Kidney (tissue), 14 donors: ENCODE data around the gene PPP6R2. TPM values are rescaled to one million over a fixed set of nuclear protein-coding genes. Genes with fewer than 3 reads are reported as not detected.

Experiments
- DNase-seq, 5 donors: peaks; one replicate each; pipeline ENCODE4 v3.0.0-alpha.2; 2013 to 2020
- FAIRE-seq: peaks from 2 replicates; lab custom pipeline; 2012; peaks lifted over from hg19 to GRCh38; lab: Jason Lieb, UNC
- H3K27ac ChIP-seq, 2 donors: one replicate each; pipeline ENCODE4 v1.7.0; 2013; ENCODE audit warnings: low read depth in 2 of 2, low read length in 2 of 2, inconsistent platforms in 1 of 2
- H3K27me3 ChIP-seq: one replicate; pipeline ENCODE4 v1.7.1; 2013; ENCODE audit warnings: low read length, inconsistent platforms; ENCODE audit not compliant: control insufficient read depth, insufficient read depth
- H3K36me3 ChIP-seq, 3 donors: one replicate each; pipeline versions ENCODE4 v1.7.0 to v1.7.1; 2013; ENCODE audit warnings: low read length in 3 of 3, control low read depth in 1 of 3, inconsistent platforms in 1 of 3; ENCODE audit not compliant: insufficient read depth in 3 of 3, control insufficient read depth in 2 of 3
- H3K4me1 ChIP-seq, 3 donors: one replicate each; pipeline versions ENCODE4 v1.7.0 to v1.7.1; 2013; ENCODE audit warnings: low read length in 3 of 3, inconsistent platforms in 1 of 3, low read depth in 1 of 3; ENCODE audit not compliant: control insufficient read depth in 2 of 3, insufficient read depth in 2 of 3
- H3K4me3 ChIP-seq, 3 donors: one replicate each; pipeline versions ENCODE4 v1.7.0 to v1.8.1; 2013; ENCODE audit warnings: low read length in 3 of 3, control low read depth in 1 of 3, inconsistent platforms in 1 of 3
- H3K9ac ChIP-seq, 3 donors: one replicate each; pipeline versions ENCODE4 v1.7.0 to v1.7.1; 2013; ENCODE audit warnings: low read length in 3 of 3, control low read depth in 1 of 3, inconsistent platforms in 1 of 3
- H3K9me3 ChIP-seq, 3 donors: one replicate each; pipeline versions ENCODE4 v1.7.0 to v1.7.1; 2013; ENCODE audit warnings: low read length in 3 of 3, control low read depth in 1 of 3, inconsistent platforms in 1 of 3; ENCODE audit not compliant: control insufficient read depth in 2 of 3, insufficient read depth in 1 of 3
- intact Hi-C: fragments of 100-400 bp; cut with DNase I; formaldehyde crosslinking; loops from one replicate; pipeline ENCODE4 v1.11.1; 2022
- polyA plus RNA-seq: library from polyadenylated mRNA; stranded (reverse); fragments of 350-450 nt; fragmentation: Illumina TruSeq; extraction: RNeasy Lipid Tissue Mini Kit (QIAGEN cat#74804); gene quantifications from one replicate; pipeline ENCODE4 v1.2.3, GENCODE V29; 2014; ENCODE audit warnings: low read depth, low replicate concordance; ENCODE audit not compliant: insufficient read depth
- total RNA-seq: library from RNA; stranded (reverse); fragmentation: NEBNext Ultra II Directional; extraction: Animal tissue kit (Norgen Biotek cat#: 25700); gene quantifications from one replicate; pipeline ENCODE4 v1.2.1, GENCODE V29; 2021
- TF ChIP-seq, protein P1 (sequence below): IDR thresholded peaks from 3 replicates; pipeline ENCODE4 v1.5.1; 2012; ENCODE audit warnings: mild to moderate bottlenecking, moderate library complexity, borderline replicate concordance; ENCODE audit not compliant: insufficient read depth; ENCODE audit errors: extremely low read depth
- donor health status: control.
- donor health status: control.
- donor health status: control.
- donor health status: control.
- donor health status: control.
- donor health status: DM: yes; HTN: yes; CAD: no.
- donor health status: Normal renal cell carcinoma (clear cell type).

PPP6R2 gene
- total and polyA plus RNA-seq, 2 donors from 2014 or later = 39.4 to 53.8 TPM

- intact Hi-C loops = no loop called here
- FAIRE-seq = no peak
- H3K27me3 ChIP-seq = no peaks in the 10 kb centered on the region
- H3K9ac ChIP-seq = no peak overlapping the region
- H3K4me3 ChIP-seq = no peak overlapping the region
- TF ChIP-seq, protein P1, sequence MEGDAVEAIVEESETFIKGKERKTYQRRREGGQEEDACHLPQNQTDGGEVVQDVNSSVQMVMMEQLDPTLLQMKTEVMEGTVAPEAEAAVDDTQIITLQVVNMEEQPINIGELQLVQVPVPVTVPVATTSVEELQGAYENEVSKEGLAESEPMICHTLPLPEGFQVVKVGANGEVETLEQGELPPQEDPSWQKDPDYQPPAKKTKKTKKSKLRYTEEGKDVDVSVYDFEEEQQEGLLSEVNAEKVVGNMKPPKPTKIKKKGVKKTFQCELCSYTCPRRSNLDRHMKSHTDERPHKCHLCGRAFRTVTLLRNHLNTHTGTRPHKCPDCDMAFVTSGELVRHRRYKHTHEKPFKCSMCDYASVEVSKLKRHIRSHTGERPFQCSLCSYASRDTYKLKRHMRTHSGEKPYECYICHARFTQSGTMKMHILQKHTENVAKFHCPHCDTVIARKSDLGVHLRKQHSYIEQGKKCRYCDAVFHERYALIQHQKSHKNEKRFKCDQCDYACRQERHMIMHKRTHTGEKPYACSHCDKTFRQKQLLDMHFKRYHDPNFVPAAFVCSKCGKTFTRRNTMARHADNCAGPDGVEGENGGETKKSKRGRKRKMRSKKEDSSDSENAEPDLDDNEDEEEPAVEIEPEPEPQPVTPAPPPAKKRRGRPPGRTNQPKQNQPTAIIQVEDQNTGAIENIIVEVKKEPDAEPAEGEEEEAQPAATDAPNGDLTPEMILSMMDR = no peak
- H3K36me3 ChIP-seq = peaks cover 0 to 66% (median 20%) of the 10 kb centered on the region in 3 donors
- H3K9me3 ChIP-seq = no peaks in the 10 kb centered on the region
- DNase-seq = no peak
- no peaks in the 10 kb centered on the region for H3K4me1 ChIP-seq
- no peak overlapping the region for H3K27ac ChIP-seq
These were observed 118.4 kb downstream of the PPP6R2 start for GRCh38 chr22:50461536-50461935.

DNA sequence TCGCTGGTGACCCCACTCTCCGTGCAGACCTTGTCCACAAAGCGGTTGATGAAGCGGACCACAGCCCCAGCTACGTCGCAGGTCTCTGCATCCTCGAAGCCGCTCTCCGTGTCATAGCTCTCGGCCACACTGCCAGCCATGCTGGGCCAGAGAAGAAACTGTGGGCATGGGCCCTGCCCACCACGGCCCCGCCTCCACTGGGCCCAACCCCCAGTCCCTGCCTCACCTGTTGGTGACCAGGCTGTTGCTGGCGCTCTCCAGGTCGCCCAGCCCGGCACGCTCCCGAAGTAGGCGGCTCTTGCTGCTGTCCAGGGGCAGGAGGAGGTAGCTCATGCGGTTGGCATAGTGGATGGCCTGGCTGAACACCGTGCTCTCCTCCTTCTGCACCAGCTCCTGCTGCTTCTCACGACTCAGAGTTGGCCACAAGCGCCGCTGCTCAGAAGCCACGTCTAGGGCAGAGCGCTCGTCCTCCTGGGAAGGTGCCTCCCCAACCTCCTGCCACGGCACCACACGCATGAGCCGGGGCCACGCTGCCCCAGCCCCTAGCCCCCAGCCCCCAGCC lies 118.9 kb downstream of the PPP6R2 start:
- no peak overlapping the region for H3K27ac ChIP-seq
- H3K9ac ChIP-seq = no peak overlapping the region
- no peak overlapping the region for H3K4me3 ChIP-seq
- intact Hi-C loops = no loop called here
- no peak for DNase-seq
- H3K9me3 ChIP-seq = no peaks in the 10 kb centered on the region
- H3K4me1 ChIP-seq = no peaks in the 10 kb centered on the region
- no peak for FAIRE-seq
- no peaks in the 10 kb centered on the region for H3K27me3 ChIP-seq
- TF ChIP-seq, protein P1 = no peak
- peaks cover 0 to 66% (median 25%) of the 10 kb centered on the region in 3 donors for H3K36me3 ChIP-seq

DNA sequence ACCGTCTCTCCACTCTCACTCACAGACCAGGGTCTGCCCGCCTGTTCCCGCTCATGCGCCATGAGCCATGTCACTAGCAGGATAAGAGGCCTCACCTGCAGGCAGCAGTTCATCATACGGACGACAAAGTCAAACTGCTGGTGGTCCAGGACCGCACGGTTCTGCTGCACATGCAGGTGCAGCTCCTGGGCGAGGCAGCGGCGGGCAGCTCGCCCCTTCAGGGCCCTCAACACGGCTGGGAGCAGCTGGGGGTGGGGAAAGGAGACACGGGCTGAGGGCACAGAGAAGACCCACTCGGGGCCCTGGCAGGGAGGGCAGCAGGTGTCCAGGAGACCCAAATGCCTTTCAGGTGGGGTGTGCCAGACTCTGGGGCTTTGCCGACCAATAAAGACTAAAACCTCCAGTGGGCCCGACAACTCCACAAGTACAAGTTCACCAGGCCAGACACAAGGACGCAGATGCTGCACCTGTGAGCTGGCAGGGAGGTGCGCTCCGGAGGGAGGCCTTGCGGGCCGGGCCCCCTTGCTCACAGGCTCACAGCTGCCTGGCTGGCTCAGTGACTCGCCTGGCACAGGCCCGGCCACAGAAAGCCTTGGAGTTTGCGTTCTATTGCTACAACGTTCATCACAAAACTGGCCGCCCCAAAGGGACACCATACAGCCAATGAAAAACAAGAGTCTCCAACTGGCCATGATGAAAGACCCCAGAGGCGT lies 120.2 kb downstream of the PPP6R2 start:
- H3K27me3 ChIP-seq = no peaks in the 10 kb centered on the region
- H3K9ac ChIP-seq = no peak overlapping the region
- DNase-seq (no peak), FAIRE-seq (no peak)
- peaks cover 0 to 64% (median 27%) of the 10 kb centered on the region in 3 donors for H3K36me3 ChIP-seq
- TF ChIP-seq, protein P1 = no peak
- no peaks in the 10 kb centered on the region for H3K4me1 ChIP-seq
- H3K4me3 ChIP-seq = no peak overlapping the region
- no peaks in the 10 kb centered on the region for H3K9me3 ChIP-seq
- no peak overlapping the region for H3K27ac ChIP-seq
- intact Hi-C loops = no loop called here
